Activated CD4-positive, alpha-beta T cell treated with anti-CD3 and anti-CD28 coated beads, Interleukin-2, amount 10 ng/mL, durations not matched to agents 24 days and 14 days (primary cell): ENCODE data around the gene RPL7A. TPM values are rescaled to one million over a fixed set of nuclear protein-coding genes. Genes with fewer than 3 reads are reported as not detected.
"Not testable (repeated sequence)": the region's sequence is repeated elsewhere in the genome, so short reads cannot be mapped to it uniquely, and the experiment has no call there.

Source experiments
- DNase-seq: peaks from one replicate; pipeline ENCODE4 v3.0.0; 2022
- H3K27ac Mint-ChIP-seq: one replicate; pipeline ENCODE4 v1.8.0; 2022; ENCODE audit warnings: mild to moderate bottlenecking, mixed read lengths
- H3K27me3 Mint-ChIP-seq: one replicate; pipeline ENCODE4 v1.8.0; 2022; ENCODE audit warnings: mixed read lengths
- H3K36me3 Mint-ChIP-seq: one replicate; pipeline ENCODE4 v1.8.0; 2022; ENCODE audit warnings: low read depth, mild to moderate bottlenecking, mixed read lengths
- H3K4me1 Mint-ChIP-seq: one replicate; pipeline ENCODE4 v1.8.0; 2021; ENCODE audit warnings: mixed read lengths
- H3K4me3 Mint-ChIP-seq: one replicate; pipeline ENCODE4 v1.8.0; 2022; ENCODE audit warnings: mild to moderate bottlenecking, moderate library complexity, mixed read lengths
- H3K9me3 Mint-ChIP-seq: one replicate; pipeline ENCODE4 v1.8.0; 2021; ENCODE audit warnings: mixed read lengths
- intact Hi-C: fragments of 100-400 bp; cut with micrococcal nuclease; formaldehyde crosslinking; loops from one replicate; pipeline ENCODE4 v1.15.1; 2023
- total RNA-seq: library from RNA; stranded (reverse); gene quantifications from 2 replicates; pipeline ENCODE4 v1.2.3, GENCODE V29; 2022

Gene RPL7A
- total RNA-seq, 1 donor from 2014 or later: 2,658 TPM

- intact Hi-C loops: no loop called here
- Mint-ChIP-seq H3K4me3 (no peak overlapping the region), H3K9me3 (no peaks in the 10 kb centered on the region), H3K4me1 (no peaks in the 10 kb centered on the region), H3K27ac (no peak overlapping the region), H3K27me3 (peaks cover 2% of the 10 kb centered on the region), H3K36me3 (no peaks in the 10 kb centered on the region)
- no peak for DNase-seq
Measured at GRCh38 chr9:133320421-133320881, 27.6 kb upstream of the RPL7A start.

DNA sequence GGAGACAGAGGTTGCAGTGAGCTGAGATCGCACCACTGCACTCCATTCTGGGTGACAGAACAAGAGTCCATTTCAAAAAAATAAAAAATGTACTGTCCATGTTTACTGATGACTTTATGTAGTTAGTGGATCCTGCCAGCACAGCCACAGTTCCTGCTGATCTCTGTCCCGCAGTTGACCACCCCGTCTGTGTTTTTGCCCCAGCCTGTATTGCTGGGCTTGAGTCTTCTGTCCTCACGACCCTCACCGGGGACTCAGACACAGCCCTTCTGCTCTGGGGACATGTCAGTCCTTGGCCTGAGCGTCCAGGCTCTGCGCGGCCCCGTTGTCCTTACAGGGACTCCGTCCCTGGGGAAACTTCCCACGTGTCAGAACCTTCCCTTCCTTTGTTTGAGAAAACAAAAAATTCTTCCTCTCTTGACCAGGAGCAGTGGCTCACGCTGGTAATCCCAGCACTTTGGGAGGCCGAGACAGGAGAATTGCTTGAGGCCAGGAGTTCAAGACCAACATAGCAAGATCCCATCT, 26.5 kb upstream of the RPL7A start:
- no peaks in the 10 kb centered on the region for H3K9me3 Mint-ChIP-seq
- H3K4me3 Mint-ChIP-seq: no peak overlapping the region
- intact Hi-C loops: no loop called here
- no peak overlapping the region for H3K27ac Mint-ChIP-seq
- H3K27me3 Mint-ChIP-seq: no peaks in the 10 kb centered on the region
- no peak for DNase-seq
- no peaks in the 10 kb centered on the region for H3K36me3 Mint-ChIP-seq
- H3K4me1 Mint-ChIP-seq: no peaks in the 10 kb centered on the region

- Mint-ChIP-seq H3K4me1 (no peaks in the 10 kb centered on the region), H3K4me3 (no peak overlapping the region), H3K9me3 (no peaks in the 10 kb centered on the region), H3K27ac (no peak overlapping the region), H3K27me3 (no peaks in the 10 kb centered on the region), H3K36me3 (no peaks in the 10 kb centered on the region)
- intact Hi-C loops: no loop called here
- no peak for DNase-seq
Measured at GRCh38 chr9:133322701-133323100, 25.3 kb upstream of the RPL7A start.

DNA sequence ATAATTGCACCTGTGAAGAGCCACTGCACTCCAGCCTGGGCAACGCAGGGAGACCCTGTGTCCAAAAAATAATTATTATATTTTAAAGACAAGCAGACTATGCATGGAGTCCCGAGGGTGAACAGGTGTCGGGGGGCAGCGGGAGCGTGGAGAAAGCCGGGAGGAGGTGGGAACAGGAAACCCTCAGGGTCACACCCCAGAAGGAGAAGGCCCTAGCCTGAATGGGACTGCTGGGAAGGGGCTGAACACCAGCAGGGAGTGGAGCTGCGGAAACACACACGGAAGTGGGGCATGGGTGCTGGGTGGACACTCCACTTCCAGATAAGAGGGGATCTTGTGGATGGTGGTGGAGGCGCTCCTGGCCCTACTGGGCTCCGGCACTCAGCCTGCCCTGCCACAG, 24.8 kb upstream of the RPL7A start:
- no peak for DNase-seq
- intact Hi-C loops: no loop called here
- Mint-ChIP-seq H3K4me3 (no peak overlapping the region), H3K36me3 (no peaks in the 10 kb centered on the region), H3K27me3 (no peaks in the 10 kb centered on the region), H3K4me1 (no peaks in the 10 kb centered on the region), H3K9me3 (no peaks in the 10 kb centered on the region), H3K27ac (no peak overlapping the region)

DNA sequence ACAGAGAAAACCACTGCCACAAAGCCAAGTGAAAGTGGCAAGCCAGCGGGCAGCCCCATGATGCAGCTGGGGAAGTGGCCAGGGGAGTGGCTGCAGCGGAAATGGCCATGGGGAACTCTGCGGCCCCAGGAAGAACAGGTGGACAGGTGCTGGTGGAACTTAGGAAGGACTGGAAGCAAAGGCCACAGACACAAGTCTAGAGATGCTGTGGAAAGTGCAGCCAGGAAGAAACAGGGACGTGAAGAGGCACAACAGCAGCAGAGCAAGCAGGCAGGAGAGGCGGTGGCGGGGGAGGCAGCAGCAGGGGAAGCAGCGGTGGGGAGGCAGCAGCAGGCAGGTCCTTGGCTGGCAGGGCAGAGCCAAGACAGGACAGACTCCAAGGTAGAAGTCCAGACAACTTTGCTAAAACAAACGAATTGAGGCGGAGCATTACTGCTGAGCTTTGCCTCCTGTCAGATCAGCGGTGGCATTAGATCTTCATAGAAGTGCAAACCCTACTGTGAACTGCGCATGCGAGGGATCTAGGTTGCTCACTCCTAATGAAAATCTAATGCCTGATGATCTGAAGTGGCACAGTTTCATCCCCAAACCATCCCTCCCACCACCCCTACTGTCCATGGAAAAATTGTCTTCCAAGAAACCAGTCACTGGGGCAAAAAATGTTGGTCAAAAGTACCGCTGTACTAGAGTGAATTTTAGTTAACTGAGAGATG, 23.9 kb upstream of the RPL7A start:
- intact Hi-C loops: no loop called here
- Mint-ChIP-seq H3K4me3 (no peak overlapping the region), H3K9me3 (no peaks in the 10 kb centered on the region), H3K4me1 (peaks cover 2% of the 10 kb centered on the region), H3K27ac (no peak overlapping the region), H3K27me3 (no peaks in the 10 kb centered on the region), H3K36me3 (peaks cover 6% of the 10 kb centered on the region)
- DNase-seq: no peak

DNA sequence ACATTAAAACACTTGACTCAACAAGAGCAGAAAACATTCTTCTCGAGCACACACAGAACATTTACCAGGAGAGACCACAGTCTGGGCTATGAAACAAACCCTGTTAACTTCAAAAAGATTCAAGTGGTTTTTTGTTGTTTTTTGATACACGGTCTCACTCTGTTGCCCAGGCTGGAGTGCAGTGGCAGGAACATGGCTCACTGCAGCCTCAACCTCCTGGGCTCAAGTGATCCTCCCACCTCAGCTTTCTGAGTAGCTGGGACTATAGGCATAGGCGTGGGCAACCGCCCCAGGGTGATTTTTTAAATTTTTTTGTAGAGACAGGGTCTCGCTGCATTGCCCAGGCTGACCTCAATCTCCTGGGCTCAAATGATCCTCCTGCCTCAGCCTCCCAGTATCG, 21.0 kb upstream of the RPL7A start:
- H3K4me1 Mint-ChIP-seq, H3K4me3 Mint-ChIP-seq, H3K27ac Mint-ChIP-seq, DNase-seq, intact Hi-C loops, H3K9me3 Mint-ChIP-seq, H3K27me3 Mint-ChIP-seq: not testable (repeated sequence)
- peaks cover 24% of the 10 kb centered on the region for H3K36me3 Mint-ChIP-seq

- Mint-ChIP-seq H3K36me3 (peaks cover 32% of the 10 kb centered on the region), H3K27me3 (no peaks in the 10 kb centered on the region), H3K27ac (no peak overlapping the region), H3K9me3 (no peaks in the 10 kb centered on the region), H3K4me1 (peaks cover 4% of the 10 kb centered on the region), H3K4me3 (no peak overlapping the region)
- intact Hi-C loops: no loop called here
- DNase-seq: no peak
Measured at GRCh38 chr9:133327834-133328484, 20.1 kb upstream of the RPL7A start.

DNA sequence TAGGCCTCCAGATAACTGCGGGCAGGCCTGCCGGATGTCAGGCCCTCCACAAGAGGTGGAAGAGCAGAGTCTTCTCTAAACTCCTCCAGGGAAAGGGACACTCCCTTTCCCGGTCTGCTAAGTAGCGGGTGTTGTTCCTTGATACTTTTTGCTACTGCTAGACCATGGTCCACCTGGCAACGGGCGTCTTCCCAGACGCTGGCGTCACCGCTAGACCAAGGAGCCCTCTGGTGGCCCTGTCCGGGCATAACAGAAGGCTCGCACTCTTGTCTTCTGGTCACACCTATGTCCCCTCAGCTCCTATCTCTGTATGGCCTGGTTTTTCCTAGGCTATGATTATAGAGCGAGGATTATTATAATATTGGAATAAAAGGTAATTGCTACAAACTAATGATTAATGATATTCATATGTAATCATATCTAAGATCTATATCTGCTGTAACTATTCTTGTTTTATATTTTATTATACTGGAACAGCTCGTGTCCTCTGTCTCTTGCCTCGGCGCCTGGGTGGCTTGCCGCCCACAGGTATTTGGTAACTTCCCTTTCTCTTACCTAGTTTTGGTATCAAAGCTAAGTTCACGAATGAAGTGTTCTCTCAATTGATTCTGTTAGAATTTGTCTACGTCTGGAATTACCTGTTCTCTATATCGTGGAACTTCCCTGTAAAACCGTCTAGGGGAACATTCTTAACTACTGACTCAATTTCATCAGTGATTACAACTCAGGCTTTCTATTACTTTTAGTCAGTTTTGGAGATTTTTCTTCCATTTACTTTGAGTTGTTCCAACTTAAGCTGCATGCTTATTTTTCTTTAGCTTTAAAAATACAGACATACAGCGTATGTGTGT, 18.5 kb upstream of the RPL7A start:
- intact Hi-C loops, H3K9me3 Mint-ChIP-seq, H3K4me1 Mint-ChIP-seq, H3K27me3 Mint-ChIP-seq, H3K4me3 Mint-ChIP-seq, H3K27ac Mint-ChIP-seq: not testable (repeated sequence)
- peaks cover 47% of the 10 kb centered on the region for H3K36me3 Mint-ChIP-seq
- DNase-seq: peak; percentile 62

- Mint-ChIP-seq H3K27ac (no peak overlapping the region), H3K9me3 (no peaks in the 10 kb centered on the region), H3K4me1 (peaks cover 11% of the 10 kb centered on the region), H3K27me3 (no peaks in the 10 kb centered on the region), H3K36me3 (peaks cover 56% of the 10 kb centered on the region), H3K4me3 (no peak overlapping the region)
- intact Hi-C loops: no loop called here
- DNase-seq: no peak
Measured at GRCh38 chr9:133331221-133331620, 16.8 kb upstream of the RPL7A start.

- no peak overlapping the region for H3K27ac Mint-ChIP-seq
- H3K27me3 Mint-ChIP-seq: no peaks in the 10 kb centered on the region
- DNase-seq: no peak
- intact Hi-C loops: no loop called here
- H3K9me3 Mint-ChIP-seq: no peaks in the 10 kb centered on the region
- H3K4me3 Mint-ChIP-seq: no peak overlapping the region
- H3K4me1 Mint-ChIP-seq: peaks cover 14% of the 10 kb centered on the region
- H3K36me3 Mint-ChIP-seq: peaks cover 58% of the 10 kb centered on the region
Measured at GRCh38 chr9:133331641-133332380, 16.2 kb upstream of the RPL7A start.

GRCh38 chr9:133332381-133332730, 15.7 kb upstream of the RPL7A start:
- no peak for DNase-seq
- peaks cover 15% of the 10 kb centered on the region for H3K4me1 Mint-ChIP-seq
- H3K9me3 Mint-ChIP-seq: no peaks in the 10 kb centered on the region
- no peaks in the 10 kb centered on the region for H3K27me3 Mint-ChIP-seq
- peaks cover 60% of the 10 kb centered on the region for H3K36me3 Mint-ChIP-seq
- no peak overlapping the region for H3K27ac Mint-ChIP-seq
- intact Hi-C loops: no loop called here
- no peak overlapping the region for H3K4me3 Mint-ChIP-seq

DNA sequence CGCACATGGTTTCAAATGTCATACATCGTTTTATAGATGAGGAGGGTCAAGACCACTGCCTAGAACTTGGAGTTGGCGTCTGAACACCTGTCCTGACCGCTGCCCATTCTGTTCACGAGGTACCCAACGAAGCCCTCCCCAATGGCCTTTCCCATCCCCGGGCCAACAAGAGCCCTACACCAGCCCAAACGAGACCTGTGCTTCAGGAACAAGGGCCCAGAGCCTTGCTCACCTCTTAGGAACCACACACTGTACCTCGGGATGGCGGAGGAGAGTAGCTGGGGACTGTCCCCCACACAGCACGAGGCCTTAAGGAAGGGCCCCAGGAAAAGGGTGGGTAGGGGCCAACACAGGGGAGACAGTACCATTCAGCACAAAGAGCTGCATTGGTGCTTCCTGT, 15.0 kb upstream of the RPL7A start:
- Mint-ChIP-seq H3K4me1 (peaks cover 16% of the 10 kb centered on the region), H3K4me3 (no peak overlapping the region), H3K36me3 (peaks cover 62% of the 10 kb centered on the region), H3K27ac (no peak overlapping the region), H3K9me3 (no peaks in the 10 kb centered on the region), H3K27me3 (no peaks in the 10 kb centered on the region)
- no peak for DNase-seq
- intact Hi-C loops: no loop called here

DNA sequence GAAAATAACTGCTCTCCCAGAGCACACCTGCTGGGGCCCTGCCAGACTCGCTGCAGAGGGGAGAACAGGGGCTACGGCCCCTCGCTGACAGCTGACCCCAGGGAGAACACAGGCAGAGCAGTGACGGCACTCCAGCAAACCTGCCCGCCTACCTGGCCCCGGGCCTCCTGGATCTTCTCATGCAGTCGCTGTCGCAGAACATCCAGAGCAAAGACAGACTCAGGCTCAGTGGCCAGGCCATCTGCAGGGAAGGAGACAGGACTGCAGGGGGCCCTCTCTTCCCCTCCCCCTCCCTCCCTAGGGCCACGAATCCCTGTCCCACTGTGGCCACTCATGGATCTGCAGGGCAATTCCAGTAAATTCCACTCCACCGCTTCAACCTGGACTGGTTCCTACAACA, 14.5 kb upstream of the RPL7A start:
- H3K4me3 Mint-ChIP-seq: no peak overlapping the region
- intact Hi-C loops: no loop called here
- peaks cover 16% of the 10 kb centered on the region for H3K4me1 Mint-ChIP-seq
- H3K27ac Mint-ChIP-seq: peak overlapping the region; percentile 29
- no peaks in the 10 kb centered on the region for H3K9me3 Mint-ChIP-seq
- no peak for DNase-seq
- H3K36me3 Mint-ChIP-seq: peaks cover 63% of the 10 kb centered on the region
- no peaks in the 10 kb centered on the region for H3K27me3 Mint-ChIP-seq
